Bronchial epithelial cell (primary cell): ENCODE results near the gene SLC12A4. TPM values are rescaled to one million over a fixed set of nuclear protein-coding genes. Genes with fewer than 3 reads are reported as not detected.
"Not testable (repeated sequence)": the region's sequence is repeated elsewhere in the genome, so short reads cannot be mapped to it uniquely, and the experiment has no call there.

Experiments used
- DNase-seq: peaks from one replicate; pipeline ENCODE4 v3.0.0-alpha.2; 2010; ENCODE audit warnings: low read depth
- FAIRE-seq: peaks from 2 replicates; lab custom pipeline; 2011; peaks lifted over from hg19 to GRCh38; lab: Jason Lieb, UNC
- H3K27me3 ChIP-seq: 2 replicates; pipeline ENCODE4 v1.5.1; 2011; ENCODE audit warnings: low read length; ENCODE audit not compliant: control insufficient read depth, insufficient read depth
- H3K36me3 ChIP-seq: 2 replicates; pipeline ENCODE4 v1.5.1; 2011; ENCODE audit warnings: low read length; ENCODE audit not compliant: control insufficient read depth, insufficient read depth
- H3K4me3 ChIP-seq: 2 replicates; pipeline ENCODE4 v1.5.1; 2011; ENCODE audit warnings: mild to moderate bottlenecking, low read depth, low read length, control low read depth
- CTCF ChIP-seq: IDR thresholded peaks from 2 replicates; pipeline ENCODE4 v1.5.1; 2011; ENCODE audit warnings: mild to moderate bottlenecking, moderate library complexity, low read length, control low read depth, inconsistent platforms; ENCODE audit not compliant: insufficient read depth, severe bottlenecking
- total RNA-seq: library from RNA; depleted of rRNA; stranded (reverse); fragments of >200 nt; gene quantifications from 2 replicates; pipeline ENCODE4 v1.2.1, GENCODE V29; 2014

The SLC12A4 gene
- total RNA-seq, 1 donor from 2014 or later = 20.5 TPM

GRCh38 chr16:67942200-67942509 lies 26.3 kb downstream of the SLC12A4 start:
- TF ChIP-seq CTCF = peak; percentile 85
- Histone ChIP-seq H3K4me3 (no peak overlapping the region), H3K27me3 (no peaks in the 10 kb centered on the region), H3K36me3 (peaks cover 32% of the 10 kb centered on the region)
- DNase-seq (peak; percentile 21), FAIRE-seq (peak; percentile 47)

GRCh38 chr16:67941469-67942199 lies 26.8 kb downstream of the SLC12A4 start:
- Histone ChIP-seq H3K36me3 (peaks cover 27% of the 10 kb centered on the region), H3K4me3 (no peak overlapping the region), H3K27me3 (no peaks in the 10 kb centered on the region)
- FAIRE-seq (no peak), DNase-seq (no peak)
- no peak for TF ChIP-seq CTCF

GRCh38 chr16:67940446-67941089 lies 27.9 kb downstream of the SLC12A4 start:
- H3K36me3 ChIP-seq = peaks cover 18% of the 10 kb centered on the region
- TF ChIP-seq CTCF = no peak
- H3K4me3 ChIP-seq = no peak overlapping the region
- DNase-seq = no peak
- FAIRE-seq = no peak
- H3K27me3 ChIP-seq = no peaks in the 10 kb centered on the region

- no peak for TF ChIP-seq CTCF
- no peak for DNase-seq
- Histone ChIP-seq H3K27me3 (no peaks in the 10 kb centered on the region), H3K4me3 (no peak overlapping the region), H3K36me3 (peaks cover 14% of the 10 kb centered on the region)
- FAIRE-seq = no peak
These were observed 28.7 kb downstream of the SLC12A4 start for GRCh38 chr16:67939507-67940445.

- not testable (repeated sequence) for DNase-seq, FAIRE-seq, H3K27me3 ChIP-seq, H3K4me3 ChIP-seq
- H3K36me3 ChIP-seq = peaks cover 11% of the 10 kb centered on the region
These were observed 30.7 kb downstream of the SLC12A4 start for GRCh38 chr16:67937713-67938112.
